ENCODE results near the gene MTM1. TPM values are rescaled to one million over a fixed set of nuclear protein-coding genes. Genes with fewer than 3 reads are reported as not detected.

The MTM1 gene
- polyA plus RNA-seq, 1 of the 3 experiments (the other 2 are of a cell fraction), result 2.7 TPM

- peak overlapping the region in 1 of 2 experiments; percentile 84; a peak in 1 of 4 replicates for H3K27ac ChIP-seq (ENCODE audit: low read depth in 2 of 2, low read length in 1 of 2)
- H3K4me3 ChIP-seq (ENCODE audit: low read depth in 2 of 2, low read length in 1 of 2), result no peak overlapping the region
- H3K36me3 ChIP-seq (replicated peaks in 1 of 2; ENCODE audit: control insufficient read depth in 1 of 2, insufficient read depth in 2 of 2, low read length in 1 of 2), result peaks cover 0 to 12% of the 10 kb centered on the region in 2 experiments
- no peaks in the 10 kb centered on the region for H3K9me2 ChIP-seq
- 38% methylated on average over 2 of the region's 2 CpGs for WGBS (ENCODE audit: low lambda C conversion rate)
- H4K20me1 ChIP-seq (ENCODE audit: insufficient read depth), result no peaks in the 10 kb centered on the region
- peaks cover 4% of the 10 kb centered on the region in 2 experiments; a peak in 3 of 4 replicates for H3K4me1 ChIP-seq (ENCODE audit: control insufficient read depth in 1 of 2, insufficient read depth in 2 of 2, low read depth in 1 of 2, low read length in 1 of 2)
- TF ChIP-seq EP300 (IDR thresholded peaks at IDR 0.05; ENCODE audit: borderline replicate concordance in 1 of 2, low read depth in 1 of 2, low read length in 1 of 2) (peak in 1 of 2 experiments; percentile 29; a peak in 1 of 4 replicates), GATA2 (CRISPR knock-in tag; IDR thresholded peaks at IDR 0.05) (peak; percentile 33; the same call in 1 of the 2 replicates), ZBTB33 (IDR thresholded peaks at IDR 0.05; ENCODE audit: borderline replicate concordance, low read depth) (no peak)
- H2AFZ ChIP-seq (ENCODE audit: low read depth), result no peak overlapping the region
- H3K9me3 ChIP-seq, result no peaks in the 10 kb centered on the region
- no peak overlapping the region for H3K9ac ChIP-seq
- H3K79me2 ChIP-seq (ENCODE audit: insufficient read depth), result no peaks in the 10 kb centered on the region
- ChIA-PET CTCF (interaction anchor here (0.6 to 1.6 kb wide), 3 partner anchors 21 to 507 kb away, joined by 3 read pairs; no protein-coding TSS in a partner anchor), POLR2A (no interaction called here)
- peaks cover 3% of the 10 kb centered on the region for H3F3A ChIP-seq (replicated peaks; ENCODE audit: insufficient read depth)
- no peak overlapping the region for H3K4me2 ChIP-seq
- peak; percentile 33 for DNase-seq
- H3K27me3 ChIP-seq (ENCODE audit: insufficient read depth), result no peaks in the 10 kb centered on the region
These were observed 94.7 kb downstream of the MTM1 start for GRCh38 chrX:150663073-150663472.

- Histone ChIP-seq H3F3A (replicated peaks; ENCODE audit: insufficient read depth) (peaks cover 3% of the 10 kb centered on the region), H3K36me3 (replicated peaks in 1 of 2; ENCODE audit: control insufficient read depth in 1 of 2, insufficient read depth in 2 of 2, low read length in 1 of 2) (peaks cover 0 to 11% of the 10 kb centered on the region in 2 experiments), H3K9ac (no peak overlapping the region), H3K27ac (ENCODE audit: low read depth in 2 of 2, low read length in 1 of 2) (peak overlapping the region in 1 of 2 experiments; percentile 84; a peak in 1 of 4 replicates), H3K27me3 (ENCODE audit: insufficient read depth) (no peaks in the 10 kb centered on the region), H3K4me2 (no peak overlapping the region), H3K4me3 (ENCODE audit: low read depth in 2 of 2, low read length in 1 of 2) (no peak overlapping the region), H2AFZ (ENCODE audit: low read depth) (no peak overlapping the region), H3K9me2 (no peaks in the 10 kb centered on the region), H3K9me3 (no peaks in the 10 kb centered on the region), H4K20me1 (ENCODE audit: insufficient read depth) (no peaks in the 10 kb centered on the region), H3K4me1 (ENCODE audit: control insufficient read depth in 1 of 2, insufficient read depth in 2 of 2, low read depth in 1 of 2, low read length in 1 of 2) (peaks cover 4% of the 10 kb centered on the region in 2 experiments; a peak in 3 of 4 replicates), H3K79me2 (ENCODE audit: insufficient read depth) (no peaks in the 10 kb centered on the region)
- DNase-seq, result peak; percentile 16
- WGBS (ENCODE audit: low lambda C conversion rate), result 13% methylated on average over 2 of the region's 2 CpGs
- POLR2A ChIA-PET, result no interaction called here
- CTCF ChIA-PET, result interaction anchor here (1.6 kb wide), 1 partner anchor 20 kb away, joined by 3 read pairs; no protein-coding TSS in a partner anchor
- no peak for TF ChIP-seq USF2 (IDR thresholded peaks at IDR 0.05; ENCODE audit: borderline replicate concordance, low read depth, low read length)
- no peak for TF ChIP-seq FOXM1 (IDR thresholded peaks at IDR 0.05; ENCODE audit: low read depth)
- TF ChIP-seq NFIC (IDR thresholded peaks at IDR 0.05; ENCODE audit: borderline replicate concordance), result peak; percentile 43; the same call in 1 of the 2 replicates
- no peak for TF ChIP-seq IRF3 (IDR thresholded peaks at IDR 0.05; ENCODE audit: low read depth, low read length)
These were observed 95.9 kb downstream of the MTM1 start for GRCh38 chrX:150664290-150664689.
